AG09309 (cell line): ENCODE results near the gene CHPF.

Experiments used
- DNase-seq: peaks from one replicate; pipeline ENCODE4 v3.0.0-alpha.2; 2010; ENCODE audit warnings: low read depth
- H3K4me3 ChIP-seq: 2 replicates; pipeline ENCODE4 v1.5.1; 2011; ENCODE audit warnings: mild to moderate bottlenecking, low read depth, low read length, moderate library complexity; ENCODE audit not compliant: control insufficient read depth
- CTCF ChIP-seq: IDR thresholded peaks from 2 replicates; pipeline ENCODE4 v1.5.1; 2011; ENCODE audit warnings: mild to moderate bottlenecking, low read depth, low read length, inconsistent platforms; ENCODE audit not compliant: insufficient read depth, control insufficient read depth; ENCODE audit errors: missing control alignments

CHPF gene

GRCh38 chr2:219508971-219509779 is 34.4 kb downstream of the CHPF start:
- no peak for DNase-seq
- no peak overlapping the region; the same call in 1 of the 2 replicates for H3K4me3 ChIP-seq
- TF ChIP-seq CTCF, result no peak

GRCh38 chr2:219508444-219508734 is 35.2 kb downstream of the CHPF start:
- TF ChIP-seq CTCF, result no peak
- no peak for DNase-seq
- H3K4me3 ChIP-seq, result no peak overlapping the region

DNA sequence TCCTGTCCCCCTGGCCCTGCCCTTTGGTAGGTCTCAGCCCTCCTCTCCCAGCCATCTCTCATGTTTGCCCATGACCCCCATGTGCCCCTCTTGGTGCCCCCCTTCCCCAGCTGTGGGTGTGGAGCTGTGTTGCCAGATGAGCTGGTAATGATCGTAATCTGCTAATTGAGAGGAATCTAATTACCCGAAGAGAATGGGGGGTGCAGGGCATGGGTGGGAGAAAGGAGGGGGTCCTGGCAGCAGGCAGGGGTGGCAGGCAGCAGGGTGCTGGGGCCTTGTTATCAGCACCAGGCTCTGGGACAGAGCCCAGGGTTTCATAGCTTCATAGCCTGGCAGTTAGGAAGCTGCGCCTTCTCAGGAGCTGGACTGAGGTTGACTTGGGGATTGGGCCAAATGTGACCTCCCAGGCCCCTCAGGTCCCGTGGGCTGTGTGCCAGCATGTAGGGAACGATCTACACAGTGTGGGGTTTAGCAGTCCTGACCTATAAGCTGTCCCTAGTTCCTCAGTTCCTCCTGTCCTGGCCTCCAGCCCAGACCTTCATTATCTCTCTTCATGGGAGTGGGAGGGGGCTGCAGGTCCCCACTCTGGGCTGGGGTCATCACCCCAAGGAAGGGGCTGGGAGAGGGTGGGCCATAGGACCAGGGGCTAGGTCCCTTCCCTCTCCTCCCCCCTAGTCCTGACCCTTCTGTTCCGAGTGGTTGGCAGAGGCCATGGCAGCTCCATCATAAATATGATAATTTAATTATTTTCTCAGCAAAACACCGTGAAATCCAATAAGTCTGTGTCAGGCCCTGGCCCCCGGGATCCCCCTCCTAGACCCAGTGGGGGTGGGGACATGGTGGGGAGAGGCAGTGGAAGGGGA is 35.8 kb downstream of the CHPF start:
- no peak overlapping the region for H3K4me3 ChIP-seq
- DNase-seq, result no peak

DNA sequence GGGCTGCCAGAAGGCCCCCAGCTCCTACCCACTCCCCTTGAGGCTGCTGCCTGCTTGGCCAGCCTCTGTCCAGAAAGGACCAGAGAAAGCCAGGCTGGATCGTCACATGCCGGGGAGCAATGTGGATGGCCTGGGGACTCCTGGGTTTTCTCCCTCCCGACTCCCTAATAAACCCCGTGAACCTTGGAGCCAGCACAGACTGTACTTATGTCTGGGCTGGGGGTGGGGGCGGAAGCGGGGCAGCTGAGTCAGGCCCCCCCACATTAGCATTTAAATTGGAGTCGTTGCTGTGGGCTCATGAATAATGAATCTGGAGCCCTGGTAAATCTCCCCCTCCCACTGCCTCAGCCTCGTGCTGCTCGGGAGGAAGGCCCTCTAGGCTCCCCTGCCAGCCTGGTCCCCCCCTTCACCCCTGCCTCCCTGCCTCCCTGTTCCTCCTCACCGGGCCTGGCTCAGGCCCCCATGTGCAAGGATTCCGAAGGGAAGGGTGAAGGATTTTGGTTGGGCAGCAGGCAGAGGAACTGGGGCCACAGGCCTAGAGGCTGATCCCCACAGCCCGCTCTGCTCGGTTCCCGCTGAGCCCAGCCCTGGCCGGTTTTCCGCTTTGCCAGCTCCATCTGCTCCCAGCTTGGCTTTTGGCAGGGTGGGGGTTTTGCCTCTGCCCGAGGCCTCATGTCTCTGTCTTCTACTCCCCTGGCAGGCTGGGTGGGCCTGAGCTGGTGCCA is 36.6 kb downstream of the CHPF start:
- H3K4me3 ChIP-seq, result no peak overlapping the region
- TF ChIP-seq CTCF, result no peak
- no peak for DNase-seq

More for the DNA sequence above, 35.8 kb downstream of the CHPF start:
- no peak for TF ChIP-seq CTCF

DNA sequence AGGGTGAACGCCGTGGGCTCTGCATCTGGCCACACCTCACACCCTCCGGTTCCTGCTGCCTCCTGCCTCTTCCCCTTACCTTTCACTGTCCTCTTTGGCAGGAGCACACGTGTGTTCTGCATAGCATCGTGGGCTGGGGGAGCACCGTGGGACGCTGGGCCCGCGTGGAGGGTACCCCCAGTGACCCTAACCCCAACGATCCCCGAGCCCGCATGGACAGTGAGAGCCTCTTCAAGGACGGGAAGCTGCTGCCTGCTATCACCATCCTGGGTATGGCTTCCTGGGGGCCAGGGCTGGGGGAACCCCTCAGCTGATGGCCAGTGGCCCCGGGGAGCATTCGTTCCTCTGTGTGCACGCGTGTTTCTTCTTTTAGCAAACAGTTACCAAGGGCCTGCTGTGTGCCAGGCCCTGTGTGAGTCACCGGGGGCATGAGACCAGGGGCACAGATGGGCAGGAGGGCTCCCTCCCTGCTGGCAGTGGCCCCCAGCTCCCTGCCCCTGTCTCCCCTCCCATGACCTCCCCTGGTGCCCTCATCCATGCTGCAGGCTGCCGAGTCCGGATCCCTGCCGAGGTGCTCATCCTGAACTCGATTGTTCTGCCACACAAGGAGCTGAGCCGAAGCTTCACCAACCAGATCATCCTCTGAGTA is 37.3 kb downstream of the CHPF start:
- no peak for TF ChIP-seq CTCF
- no peak for DNase-seq
- H3K4me3 ChIP-seq, result no peak overlapping the region

DNA sequence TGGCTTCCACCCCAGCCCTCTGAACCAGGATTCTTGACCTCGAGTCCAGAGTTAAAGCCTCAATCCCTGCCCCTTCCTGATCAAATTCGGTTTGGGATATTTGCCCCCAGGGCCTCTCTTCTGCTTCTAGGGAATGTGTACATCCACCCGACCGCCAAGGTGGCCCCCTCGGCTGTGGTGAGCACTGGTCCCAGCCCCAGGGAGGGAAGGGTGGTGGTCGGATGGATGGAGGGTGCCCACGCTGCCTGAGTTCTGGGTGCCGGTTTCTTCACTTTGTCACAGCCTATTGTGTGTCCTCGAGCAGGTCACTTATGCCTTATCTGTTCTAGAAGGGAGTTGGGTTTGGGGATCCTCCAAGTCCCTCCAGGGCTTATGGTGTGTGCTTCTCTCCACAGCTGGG is 38.0 kb downstream of the CHPF start:
- no peak for TF ChIP-seq CTCF
- no peak for DNase-seq

More for the DNA sequence above, 38.0 kb downstream of the CHPF start:
- H3K4me3 ChIP-seq, result no peak overlapping the region
